HG02798 (cell line): ENCODE results near the gene CCDC88B.

Experiments
- ATAC-seq: cut with Tn5 transposase; IDR thresholded peaks from one replicate; pipeline ENCODE4 v1.9.1; 2021; ENCODE audit warnings: mild to moderate bottlenecking; ENCODE audit not compliant: unreplicated experiment, poor library complexity

Gene CCDC88B

GRCh38 chr11:64401775-64402174, 61.8 kb downstream of the CCDC88B start:
- ATAC-seq, result no peak

GRCh38 chr11:64403106-64403505, 63.1 kb downstream of the CCDC88B start:
- no peak for ATAC-seq

DNA sequence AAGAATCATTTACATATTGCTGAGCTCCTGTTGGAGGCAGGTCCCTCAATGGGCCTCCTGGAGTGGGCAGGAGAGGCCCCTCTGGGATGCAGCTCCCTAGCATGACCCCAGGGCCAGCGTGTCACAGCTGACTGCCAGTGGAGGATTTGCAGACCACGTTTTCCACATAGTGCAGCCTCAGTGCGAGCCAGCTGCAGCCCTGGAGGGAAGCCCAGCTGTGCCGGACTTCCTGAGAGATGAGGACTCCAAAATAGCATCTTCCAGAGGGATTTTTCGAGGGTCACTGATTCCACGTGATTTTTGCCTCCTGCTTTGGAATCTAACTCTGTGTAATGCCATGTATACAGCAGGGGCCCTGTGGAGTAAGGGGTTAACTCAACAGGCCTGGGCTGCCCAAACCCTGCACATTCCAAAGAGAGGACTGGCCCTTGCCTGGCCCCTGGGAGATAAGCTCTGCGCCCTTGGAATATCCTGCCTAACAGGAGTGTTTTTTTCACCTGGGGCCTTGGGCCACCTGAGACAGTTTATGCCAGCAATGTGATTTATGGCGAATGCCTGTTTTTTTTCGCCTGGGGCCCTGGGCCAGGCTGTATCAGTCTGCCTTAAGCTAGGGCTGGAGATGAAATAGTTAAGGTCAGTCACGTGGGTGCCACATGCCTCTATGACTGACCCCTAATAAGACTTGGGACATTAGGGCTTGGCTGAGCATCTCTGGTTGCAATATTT, 66.4 kb downstream of the CCDC88B start:
- ATAC-seq, result no peak
